Caco-2 (cell line): Measurements from ENCODE around the gene OPTC. TPM values are rescaled to one million over a fixed set of nuclear protein-coding genes. Genes with fewer than 3 reads are reported as not detected.

ENCODE experiments used
- BruUV-seq: library from RNA; stranded (reverse); fragments of 400-500 nt; replicated peaks from 2 replicates; lab custom pipeline; 2021; lab: Mats Ljungman, UMichigan
- CTCF ChIA-PET: fragments of 300-600 bp; sonication (Branson Sonifier 250); formaldehyde crosslinking; loops from one replicate; lab custom pipeline; 2022; ENCODE audit warnings: antibody characterized with exemption; lab: Charles Lee
- POLR2A ChIA-PET: fragments of 300-600 bp; sonication (Branson Sonifier 250); formaldehyde crosslinking; loops from one replicate; lab custom pipeline; 2022; ENCODE audit warnings: antibody characterized with exemption; lab: Charles Lee
- DNase-seq, 2 experiments: peaks; one replicate each; pipeline versions ENCODE4 v3.0.0 to v3.0.0-alpha.2; 2020 to 2022
- H3K27me3 ChIP-seq: replicated peaks from 2 replicates; pipeline ENCODE4 v1.6.0; 2011; ENCODE audit warnings: low read length; ENCODE audit not compliant: control insufficient read depth, insufficient read depth
- H3K36me3 ChIP-seq: 2 replicates; pipeline ENCODE4 v1.5.1; 2011; ENCODE audit warnings: low read length; ENCODE audit not compliant: control insufficient read depth, insufficient read depth
- H3K4me1 ChIP-seq: fragments of 250-450 bp; sonication (Bioruptor Pico); 2 replicates; pipeline ENCODE4 v1.5.1; 2020; ENCODE audit warnings: mild to moderate bottlenecking
- H3K4me3 ChIP-seq: 2 replicates; pipeline ENCODE4 v1.5.1; 2011; ENCODE audit warnings: low read depth, mild to moderate bottlenecking, control low read depth, low read length
- H3K9me3 ChIP-seq: fragments of 250-450 bp; sonication (Bioruptor Pico); 2 replicates; pipeline ENCODE4 v1.5.1; 2020; ENCODE audit warnings: mild to moderate bottlenecking, moderate library complexity
- H3K27ac Mint-ChIP-seq: one replicate; pipeline ENCODE4 v1.8.0; 2022; ENCODE audit warnings: mixed read lengths; ENCODE audit not compliant: unreplicated experiment
- H3K27me3 Mint-ChIP-seq: one replicate; pipeline ENCODE4 v1.8.0; 2022; ENCODE audit warnings: mixed read lengths; ENCODE audit not compliant: insufficient read depth, unreplicated experiment
- H3K36me3 Mint-ChIP-seq: one replicate; pipeline ENCODE4 v1.8.0; 2022; ENCODE audit warnings: mild to moderate bottlenecking, mixed read lengths; ENCODE audit not compliant: insufficient read depth, unreplicated experiment
- H3K4me1 Mint-ChIP-seq: one replicate; pipeline ENCODE4 v1.8.0; 2022; ENCODE audit warnings: low read depth, mixed read lengths; ENCODE audit not compliant: unreplicated experiment
- H3K4me3 Mint-ChIP-seq: one replicate; pipeline ENCODE4 v1.8.0; 2022; ENCODE audit warnings: mild to moderate bottlenecking, moderate library complexity, mixed read lengths; ENCODE audit not compliant: unreplicated experiment
- H3K9me3 Mint-ChIP-seq: one replicate; pipeline ENCODE4 v1.8.0; 2022; ENCODE audit warnings: mixed read lengths; ENCODE audit not compliant: unreplicated experiment
- CTCF ChIP-seq, 2 experiments: fragments of 200-600 bp in 1 of 2; IDR thresholded peaks; 1 replicate in 1 of 2; 2 replicates in 1 of 2; pipeline versions ENCODE4 v1.5.1 to v1.8.0; 2011 to 2022; ENCODE audit warnings: antibody characterized with exemption in 1 of 2, control low read depth in 1 of 2, inconsistent platforms in 1 of 2, low read depth in 1 of 2, low read length in 1 of 2, mild to moderate bottlenecking in 1 of 2, moderate library complexity in 1 of 2; ENCODE audit not compliant: insufficient read depth in 1 of 2, severe bottlenecking in 1 of 2, unreplicated experiment in 1 of 2
- intact Hi-C: fragments of 100-400 bp; cut with micrococcal nuclease; formaldehyde crosslinking; loops from one replicate; pipeline ENCODE4 v1.10.0; 2022; ENCODE audit not compliant: unreplicated experiment
- total RNA-seq: library from RNA; stranded (reverse); gene quantifications from 2 replicates; pipeline ENCODE4 v1.2.3, GENCODE V29; 2022

OPTC gene
- total RNA-seq, 1 experiment from 2014 or later = not detected

- intact Hi-C loops = no loop called here
- Mint-ChIP-seq H3K27me3 (peaks cover 15% of the 10 kb centered on the region), H3K4me1 (no peaks in the 10 kb centered on the region), H3K4me3 (no peak overlapping the region), H3K9me3 (no peaks in the 10 kb centered on the region), H3K27ac (no peak overlapping the region), H3K36me3 (no peaks in the 10 kb centered on the region)
- ChIA-PET POLR2A (no interaction called here), CTCF (interaction anchor here (0.7 to 1.1 kb wide), 2 partner anchors 197 kb away, joined by 3 read pairs; no protein-coding TSS in a partner anchor)
- no peak for TF ChIP-seq CTCF (IDR thresholded peaks at IDR 0.05; ENCODE audit: insufficient read depth in 1 of 2, low read depth in 1 of 2, low read length in 1 of 2, severe bottlenecking in 1 of 2, unreplicated experiment in 1 of 2)
- no peaks in the 10 kb centered on the region for H3K27me3 ChIP-seq
- no peak overlapping the region for H3K4me3 ChIP-seq
- H3K4me1 ChIP-seq = no peaks in the 10 kb centered on the region
- no peak for DNase-seq
- no TSS peak for BruUV-seq
- H3K36me3 ChIP-seq = no peaks in the 10 kb centered on the region
- H3K9me3 ChIP-seq = no peaks in the 10 kb centered on the region
Observed at GRCh38 chr1:203464226-203464625, 29.7 kb upstream of the OPTC start.

- no peak overlapping the region for H3K27ac Mint-ChIP-seq
- no peaks in the 10 kb centered on the region; the same call in 1 of the 2 replicates for H3K27me3 ChIP-seq
- H3K36me3 ChIP-seq = no peaks in the 10 kb centered on the region
- intact Hi-C loops = no loop called here
- POLR2A ChIA-PET = no interaction called here
- no peaks in the 10 kb centered on the region for H3K36me3 Mint-ChIP-seq
- CTCF ChIA-PET = interaction anchor here (0.7 to 1.1 kb wide), 2 partner anchors 197 to 198 kb away, joined by 3 read pairs; no protein-coding TSS in a partner anchor
- H3K27me3 Mint-ChIP-seq = peaks cover 15% of the 10 kb centered on the region
- TF ChIP-seq CTCF (IDR thresholded peaks at IDR 0.05; ENCODE audit: insufficient read depth in 1 of 2, low read depth in 1 of 2, low read length in 1 of 2, severe bottlenecking in 1 of 2, unreplicated experiment in 1 of 2) = no peak
- H3K9me3 ChIP-seq = no peaks in the 10 kb centered on the region
- H3K4me3 ChIP-seq = no peak overlapping the region
- no peaks in the 10 kb centered on the region for H3K9me3 Mint-ChIP-seq
- H3K4me1 Mint-ChIP-seq = no peaks in the 10 kb centered on the region
- no peak overlapping the region for H3K4me3 Mint-ChIP-seq
- no peak for DNase-seq
- no TSS peak for BruUV-seq
- H3K4me1 ChIP-seq = no peaks in the 10 kb centered on the region
Observed at GRCh38 chr1:203464743-203465142, 29.2 kb upstream of the OPTC start.

- H3K4me3 Mint-ChIP-seq = no peak overlapping the region
- no TSS peak for BruUV-seq
- ChIA-PET POLR2A (no interaction called here), CTCF (no interaction called here)
- intact Hi-C loops = no loop called here
- Histone ChIP-seq H3K9me3 (no peaks in the 10 kb centered on the region), H3K4me3 (no peak overlapping the region), H3K36me3 (no peaks in the 10 kb centered on the region), H3K27me3 (no peaks in the 10 kb centered on the region; the same call in 1 of the 2 replicates), H3K4me1 (no peaks in the 10 kb centered on the region)
- TF ChIP-seq CTCF (IDR thresholded peaks at IDR 0.05; ENCODE audit: insufficient read depth in 1 of 2, low read depth in 1 of 2, low read length in 1 of 2, severe bottlenecking in 1 of 2, unreplicated experiment in 1 of 2) = no peak
- H3K27ac Mint-ChIP-seq = no peak overlapping the region
- H3K27me3 Mint-ChIP-seq = peaks cover 15% of the 10 kb centered on the region
- H3K4me1 Mint-ChIP-seq = no peaks in the 10 kb centered on the region
- no peaks in the 10 kb centered on the region for H3K36me3 Mint-ChIP-seq
- H3K9me3 Mint-ChIP-seq = no peaks in the 10 kb centered on the region
- DNase-seq = no peak
Observed at GRCh38 chr1:203465146-203465798, 28.7 kb upstream of the OPTC start.
